Panc1 (cell line): Measurements from ENCODE around the gene HES4.

Source experiments
- POLR2AphosphoS5 ChIP-seq: IDR thresholded peaks from 2 replicates; pipeline ENCODE4 v1.6.1; 2012; ENCODE audit warnings: mild to moderate bottlenecking, low read depth, low read length, moderate library complexity
- SIN3A ChIP-seq: IDR thresholded peaks from 2 replicates; pipeline ENCODE4 v1.6.1; 2012; ENCODE audit warnings: low read depth, mild to moderate bottlenecking, low read length, moderate library complexity, borderline replicate concordance; ENCODE audit not compliant: insufficient read depth
- TF ChIP-seq, protein P1 (sequence below): fragments of 450-650 bp; IDR thresholded peaks from 2 replicates; pipeline ENCODE4 v1.5.1; 2017; ENCODE audit warnings: mild to moderate bottlenecking
- TF ChIP-seq, protein P2 (sequence below), 2 experiments: IDR thresholded peaks; 2 replicates each; pipeline ENCODE4 v1.6.1; 2011 to 2012; ENCODE audit warnings: low read depth in 2 of 2, control low read depth in 1 of 2, low read length in 1 of 2, mild to moderate bottlenecking in 1 of 2, moderate library complexity in 1 of 2; ENCODE audit not compliant: insufficient read depth in 1 of 2

- TF ChIP-seq, protein P1, sequence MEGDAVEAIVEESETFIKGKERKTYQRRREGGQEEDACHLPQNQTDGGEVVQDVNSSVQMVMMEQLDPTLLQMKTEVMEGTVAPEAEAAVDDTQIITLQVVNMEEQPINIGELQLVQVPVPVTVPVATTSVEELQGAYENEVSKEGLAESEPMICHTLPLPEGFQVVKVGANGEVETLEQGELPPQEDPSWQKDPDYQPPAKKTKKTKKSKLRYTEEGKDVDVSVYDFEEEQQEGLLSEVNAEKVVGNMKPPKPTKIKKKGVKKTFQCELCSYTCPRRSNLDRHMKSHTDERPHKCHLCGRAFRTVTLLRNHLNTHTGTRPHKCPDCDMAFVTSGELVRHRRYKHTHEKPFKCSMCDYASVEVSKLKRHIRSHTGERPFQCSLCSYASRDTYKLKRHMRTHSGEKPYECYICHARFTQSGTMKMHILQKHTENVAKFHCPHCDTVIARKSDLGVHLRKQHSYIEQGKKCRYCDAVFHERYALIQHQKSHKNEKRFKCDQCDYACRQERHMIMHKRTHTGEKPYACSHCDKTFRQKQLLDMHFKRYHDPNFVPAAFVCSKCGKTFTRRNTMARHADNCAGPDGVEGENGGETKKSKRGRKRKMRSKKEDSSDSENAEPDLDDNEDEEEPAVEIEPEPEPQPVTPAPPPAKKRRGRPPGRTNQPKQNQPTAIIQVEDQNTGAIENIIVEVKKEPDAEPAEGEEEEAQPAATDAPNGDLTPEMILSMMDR, result no peak
- TF ChIP-seq POLR2AphosphoS5, result no peak
- 0 out of 2 replicates have a peak, but pooled peaks have one; percentile 52 for TF ChIP-seq SIN3A
- TF ChIP-seq, protein P2, sequence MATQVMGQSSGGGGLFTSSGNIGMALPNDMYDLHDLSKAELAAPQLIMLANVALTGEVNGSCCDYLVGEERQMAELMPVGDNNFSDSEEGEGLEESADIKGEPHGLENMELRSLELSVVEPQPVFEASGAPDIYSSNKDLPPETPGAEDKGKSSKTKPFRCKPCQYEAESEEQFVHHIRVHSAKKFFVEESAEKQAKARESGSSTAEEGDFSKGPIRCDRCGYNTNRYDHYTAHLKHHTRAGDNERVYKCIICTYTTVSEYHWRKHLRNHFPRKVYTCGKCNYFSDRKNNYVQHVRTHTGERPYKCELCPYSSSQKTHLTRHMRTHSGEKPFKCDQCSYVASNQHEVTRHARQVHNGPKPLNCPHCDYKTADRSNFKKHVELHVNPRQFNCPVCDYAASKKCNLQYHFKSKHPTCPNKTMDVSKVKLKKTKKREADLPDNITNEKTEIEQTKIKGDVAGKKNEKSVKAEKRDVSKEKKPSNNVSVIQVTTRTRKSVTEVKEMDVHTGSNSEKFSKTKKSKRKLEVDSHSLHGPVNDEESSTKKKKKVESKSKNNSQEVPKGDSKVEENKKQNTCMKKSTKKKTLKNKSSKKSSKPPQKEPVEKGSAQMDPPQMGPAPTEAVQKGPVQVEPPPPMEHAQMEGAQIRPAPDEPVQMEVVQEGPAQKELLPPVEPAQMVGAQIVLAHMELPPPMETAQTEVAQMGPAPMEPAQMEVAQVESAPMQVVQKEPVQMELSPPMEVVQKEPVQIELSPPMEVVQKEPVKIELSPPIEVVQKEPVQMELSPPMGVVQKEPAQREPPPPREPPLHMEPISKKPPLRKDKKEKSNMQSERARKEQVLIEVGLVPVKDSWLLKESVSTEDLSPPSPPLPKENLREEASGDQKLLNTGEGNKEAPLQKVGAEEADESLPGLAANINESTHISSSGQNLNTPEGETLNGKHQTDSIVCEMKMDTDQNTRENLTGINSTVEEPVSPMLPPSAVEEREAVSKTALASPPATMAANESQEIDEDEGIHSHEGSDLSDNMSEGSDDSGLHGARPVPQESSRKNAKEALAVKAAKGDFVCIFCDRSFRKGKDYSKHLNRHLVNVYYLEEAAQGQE (IDR thresholded peaks at IDR 0.05; ENCODE audit: insufficient read depth in 1 of 2, low read depth in 2 of 2, low read length in 1 of 2), result no peak
Observed at GRCh38 chr1:1013922-1014648, 14.2 kb upstream of the HES4 start.
